ENCODE data around the gene KIRREL3. TPM values are rescaled to one million over a fixed set of nuclear protein-coding genes. Genes with fewer than 3 reads are reported as not detected.

The KIRREL3 gene
- total and polyA plus RNA-seq, 2 of the 8 experiments (the other 6 are each of a cell fraction or from before 2014, with no cell fraction given): 0.29 to 0.32 TPM

DNA sequence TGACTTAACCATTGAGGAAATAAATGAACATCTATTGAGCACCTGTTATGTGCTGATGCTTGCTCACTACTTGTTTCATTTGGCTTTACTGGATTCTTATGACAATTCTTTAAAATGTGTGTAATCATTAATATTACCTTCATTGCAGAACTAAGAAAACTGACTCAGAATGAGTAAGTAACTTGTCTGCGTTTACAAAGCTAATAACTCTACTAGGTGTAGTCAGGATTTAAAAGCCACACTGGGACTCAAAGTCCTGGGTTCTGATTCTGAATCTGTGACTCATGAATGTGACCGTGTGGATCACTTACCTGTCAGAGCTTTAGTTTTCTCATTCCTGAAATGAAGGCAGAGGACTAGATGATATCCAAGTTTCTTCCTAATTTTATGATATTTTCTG lies 23.4 kb upstream of the KIRREL3 start:
- H3K4me3 ChIP-seq (ENCODE audit: extremely low read depth in 1 of 4, insufficient read depth in 2 of 4, low read depth in 3 of 4, low read length in 4 of 4): no peak overlapping the region
- no peak overlapping the region for H3K4ac ChIP-seq (replicated peaks; ENCODE audit: insufficient read length, low read depth, low read length)
- no peak overlapping the region for H3K9ac ChIP-seq (replicated peaks in 1 of 4; ENCODE audit: extremely low read depth in 1 of 4, low read depth in 3 of 4, low read length in 3 of 4)
- H2BK20ac ChIP-seq (ENCODE audit: low read length): no peak overlapping the region
- H3K23me2 ChIP-seq (ENCODE audit: low read depth, low read length): no peaks in the 10 kb centered on the region
- POLR2A ChIA-PET (ENCODE audit: partially characterized antibody): no interaction called here
- H3K56ac ChIP-seq (replicated peaks; ENCODE audit: insufficient read length, low read depth, low read length): no peak overlapping the region
- CTCF ChIA-PET (ENCODE audit: partially characterized antibody): interaction anchor here (0.8 kb wide), 1 partner anchor 24 kb away, joined by 3 read pairs; no protein-coding TSS in a partner anchor
- no peak overlapping the region for H4K91ac ChIP-seq (replicated peaks; ENCODE audit: insufficient read length, low read length)
- no peaks in the 10 kb centered on the region for H3K27me3 ChIP-seq (replicated peaks in 1 of 4; ENCODE audit: control insufficient read depth in 3 of 4, extremely low read depth in 1 of 4, insufficient read depth in 3 of 4, low read length in 3 of 4)
- H2BK15ac ChIP-seq (ENCODE audit: low read length): no peak overlapping the region
- no peak overlapping the region for H2AK5ac ChIP-seq (ENCODE audit: low read depth, low read length)
- no peak overlapping the region for H3K23ac ChIP-seq (ENCODE audit: insufficient read length)
- H2BK12ac ChIP-seq (ENCODE audit: low read depth, low read length): no peak overlapping the region
- H2AFZ ChIP-seq (ENCODE audit: low read length): no peak overlapping the region
- no peaks in the 10 kb centered on the region for H3K9me3 ChIP-seq (ENCODE audit: insufficient read depth in 2 of 2, low read depth in 1 of 2, low read length in 1 of 2)
- no peaks in the 10 kb centered on the region for H3K79me2 ChIP-seq (ENCODE audit: control insufficient read depth in 1 of 2, insufficient read depth in 2 of 2, low read length in 2 of 2)
- 91% methylated on average over 2 of the region's 2 CpGs; no CpG with 5 or more reads in 1 of the 2 experiments for WGBS, 2 experiments (ENCODE audit: extremely low coverage in 1 of 2, insufficient coverage in 1 of 2, insufficient read length in 1 of 2, insufficient replicate concordance in 2 of 2, low coverage in 1 of 2, low lambda C conversion rate in 2 of 2, missing lambda C conversion rate in 1 of 2)
- no peak overlapping the region for H4K8ac ChIP-seq (ENCODE audit: extremely low read depth, insufficient read depth, low read length)
- H3K18ac ChIP-seq (ENCODE audit: extremely low read depth, low read length): no peak overlapping the region
- H3K36me3 ChIP-seq (ENCODE audit: control insufficient read depth in 2 of 4, insufficient read depth in 4 of 4, low read length in 3 of 4): no peaks in the 10 kb centered on the region; a peak in 1 of 8 replicates
- no peaks in the 10 kb centered on the region for H3K79me1 ChIP-seq (ENCODE audit: low read depth, low read length)
- FAIRE-seq (no peak), DNase-seq (ENCODE audit: low read depth in 1 of 2, low spot score in 2 of 2) (no peak)
- H3K4me1 ChIP-seq (replicated peaks in 1 of 4; ENCODE audit: control insufficient read depth in 3 of 4, insufficient read depth in 4 of 4, low read length in 3 of 4): no peaks in the 10 kb centered on the region; a peak in 1 of 7 replicates
- no peak overlapping the region for H3K27ac ChIP-seq (ENCODE audit: low read depth, low read length)
- no peaks in the 10 kb centered on the region for H4K20me1 ChIP-seq (replicated peaks in 1 of 2; ENCODE audit: control insufficient read depth in 1 of 2, insufficient read depth in 2 of 2, low read length in 2 of 2)
- no peak overlapping the region for H4K5ac ChIP-seq (ENCODE audit: insufficient read length, low read depth, low read length)
- no peak overlapping the region for H3K4me2 ChIP-seq (ENCODE audit: insufficient read depth in 1 of 2, low read depth in 2 of 2, low read length in 2 of 2)
- no peak overlapping the region for H2BK120ac ChIP-seq (replicated peaks; ENCODE audit: low read depth, low read length)
- no peak overlapping the region for H2BK5ac ChIP-seq (ENCODE audit: low read depth, low read length)
- H3K14ac ChIP-seq (ENCODE audit: insufficient read length): no peak overlapping the region
- TF ChIP-seq SIRT6 (IDR thresholded peaks at IDR 0.05; ENCODE audit: low read length) (no peak), RXRA (IDR thresholded peaks at IDR 0.05; ENCODE audit: insufficient read depth, low read depth, low read length) (no peak), BRCA1 (IDR thresholded peaks at IDR 0.05; ENCODE audit: low read depth, low read length) (no peak), CHD1 (IDR thresholded peaks at IDR 0.05; ENCODE audit: low read depth, low read length) (no peak), CBX5 (IDR thresholded peaks at IDR 0.05; ENCODE audit: low read depth, low read length) (no peak), SP1 (IDR thresholded peaks at IDR 0.05; ENCODE audit: low read depth, low read length) (no peak), TAF7 (optimal IDR thresholded peaks at IDR 0.05; ENCODE audit: borderline replicate concordance, low read depth, low read length) (no peak), BCL11A (IDR thresholded peaks at IDR 0.05; ENCODE audit: low read depth in 2 of 2, low read length in 2 of 2) (no peak), EGR1 (IDR thresholded peaks at IDR 0.05; ENCODE audit: borderline replicate concordance, low read depth, low read length) (no peak), RAD21 (IDR thresholded peaks at IDR 0.05 in 1 of 2, conservative IDR thresholded peaks at IDR 0.05 in 1 of 2; ENCODE audit: low read depth in 2 of 2, low read length in 2 of 2) (no peak), RNF2 (IDR thresholded peaks at IDR 0.05; ENCODE audit: borderline replicate concordance, low read depth, low read length, missing control alignments, poor library complexity, severe bottlenecking) (no peak), CREB1 (IDR thresholded peaks at IDR 0.05) (no peak), JUND (IDR thresholded peaks at IDR 0.05; ENCODE audit: low read length) (no peak)

Measured in H1 (cell line).